Osteoblast (primary cell): ENCODE data around the gene ASTN2. TPM values are rescaled to one million over a fixed set of nuclear protein-coding genes. Genes with fewer than 3 reads are reported as not detected.
A peak's percentile ranks its signal among the peaks of the same experiment; 100 is the strongest.

ENCODE experiments used
- DNase-seq: peaks from one replicate; pipeline ENCODE4 v3.0.0; 2011; ENCODE audit warnings: low spot score, mixed read lengths; ENCODE audit not compliant: insufficient read length; ENCODE audit errors: missing footprints
- H2AFZ ChIP-seq: 2 replicates; pipeline ENCODE4 v1.6.0; 2011; ENCODE audit warnings: mild to moderate bottlenecking, low read length
- H3K27ac ChIP-seq: 2 replicates; pipeline ENCODE4 v1.5.1; 2011; ENCODE audit warnings: mild to moderate bottlenecking, low read depth, low read length, moderate library complexity
- H3K27me3 ChIP-seq: 2 replicates; pipeline ENCODE4 v1.6.0; 2012; ENCODE audit warnings: mild to moderate bottlenecking, control low read depth, inconsistent platforms, low read length, moderate library complexity; ENCODE audit not compliant: insufficient read depth
- H3K36me3 ChIP-seq: 2 replicates; pipeline ENCODE4 v1.5.1; 2011; ENCODE audit warnings: mild to moderate bottlenecking, low read length, control low read depth, moderate library complexity; ENCODE audit not compliant: insufficient read depth
- H3K4me1 ChIP-seq: 2 replicates; pipeline ENCODE4 v1.5.1; 2011; ENCODE audit warnings: mild to moderate bottlenecking, low read length, control low read depth, moderate library complexity; ENCODE audit not compliant: insufficient read depth
- H3K4me2 ChIP-seq: 2 replicates; pipeline ENCODE4 v1.6.0; 2011; ENCODE audit warnings: mild to moderate bottlenecking, low read length; ENCODE audit not compliant: insufficient read depth
- H3K4me3 ChIP-seq: fragments of 200-600 bp; sonication (generic); 3 replicates; pipeline ENCODE4 v1.5.1; 2012; ENCODE audit warnings: mild to moderate bottlenecking, low read length, inconsistent platforms; ENCODE audit not compliant: insufficient read depth
- H3K79me2 ChIP-seq: 2 replicates; pipeline ENCODE4 v1.6.0; 2012; ENCODE audit warnings: mild to moderate bottlenecking, low read length, control low read depth, inconsistent platforms; ENCODE audit not compliant: insufficient read depth
- H3K9me3 ChIP-seq: 2 replicates; pipeline ENCODE4 v1.5.1; 2011; ENCODE audit warnings: low read depth, low read length, control low read depth
- H4K20me1 ChIP-seq: 2 replicates; pipeline ENCODE4 v1.6.0; 2012; ENCODE audit warnings: mild to moderate bottlenecking, low read length, control low read depth; ENCODE audit not compliant: insufficient read depth
- total RNA-seq: library from RNA; depleted of rRNA; stranded (reverse); fragments of >200 nt; gene quantifications from 2 replicates; pipeline ENCODE4 v1.2.3, GENCODE V29; 2012
- TF ChIP-seq, protein P1 (sequence below): IDR thresholded peaks from 2 replicates; pipeline ENCODE4 v1.5.1; 2011; ENCODE audit warnings: mild to moderate bottlenecking, low read depth, low read length, moderate library complexity; ENCODE audit errors: extremely low read depth

ASTN2 gene
- total RNA-seq, 1 donor: 4.7 TPM

DNA sequence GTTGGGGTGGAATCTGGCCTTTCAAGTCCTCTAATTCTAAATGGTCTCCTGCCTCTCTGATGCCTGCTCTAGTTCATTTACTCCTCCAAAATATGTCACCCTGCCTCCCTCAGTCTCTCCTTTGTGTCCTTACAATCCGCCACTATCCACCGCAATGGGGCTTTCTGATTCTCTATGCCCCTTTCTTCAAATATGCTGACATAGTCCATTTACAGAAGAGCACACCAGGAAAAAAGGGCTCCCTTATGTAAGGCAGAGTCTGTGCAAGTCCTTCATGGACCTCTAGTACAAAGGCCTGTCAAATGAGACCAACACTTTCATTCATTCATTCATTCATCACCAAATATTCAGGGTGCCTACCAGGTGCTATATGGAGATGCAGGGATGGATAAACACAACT, 2.0 kb upstream of the ASTN2 start:
- no peak overlapping the region for H3K27ac ChIP-seq
- H3K9me3 ChIP-seq: no peaks in the 10 kb centered on the region
- no peak overlapping the region for H2AFZ ChIP-seq

DNA sequence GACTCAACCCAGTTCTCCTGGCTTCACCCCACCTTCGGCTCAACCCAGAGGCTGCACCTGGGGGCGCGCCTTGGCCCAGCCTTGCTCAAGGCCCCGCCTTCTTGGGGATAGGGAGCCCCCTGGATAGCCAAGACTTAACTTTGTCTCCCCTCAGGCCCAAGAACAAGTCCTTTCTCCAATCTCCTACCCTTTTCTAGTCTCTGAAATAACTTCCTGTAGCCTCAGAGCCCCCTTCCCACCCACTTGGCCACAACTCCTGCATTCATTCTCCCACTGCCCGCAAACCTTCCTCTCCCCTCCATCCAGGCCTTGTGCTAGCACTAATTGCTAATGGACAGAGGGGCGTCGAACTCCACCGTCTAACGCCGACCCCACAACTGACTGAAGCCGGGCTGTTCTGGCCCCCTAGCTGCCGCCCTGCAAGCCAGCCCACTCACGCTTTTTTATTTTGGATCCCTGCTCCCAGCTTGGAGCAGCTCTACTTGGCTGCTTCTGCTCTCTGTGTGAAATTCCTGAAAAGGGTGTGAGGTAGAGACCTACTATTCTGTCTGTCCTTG, 579 bp upstream of the ASTN2 start:
- Histone ChIP-seq H3K9me3 (no peaks in the 10 kb centered on the region), H3K4me2 (no peak overlapping the region), H3K79me2 (no peaks in the 10 kb centered on the region), H4K20me1 (no peaks in the 10 kb centered on the region), H3K4me1 (no peaks in the 10 kb centered on the region), H2AFZ (no peak overlapping the region), H3K36me3 (no peaks in the 10 kb centered on the region), H3K27ac (no peak overlapping the region), H3K4me3 (no peak overlapping the region), H3K27me3 (peaks cover 41% of the 10 kb centered on the region)
- TF ChIP-seq, protein P1, sequence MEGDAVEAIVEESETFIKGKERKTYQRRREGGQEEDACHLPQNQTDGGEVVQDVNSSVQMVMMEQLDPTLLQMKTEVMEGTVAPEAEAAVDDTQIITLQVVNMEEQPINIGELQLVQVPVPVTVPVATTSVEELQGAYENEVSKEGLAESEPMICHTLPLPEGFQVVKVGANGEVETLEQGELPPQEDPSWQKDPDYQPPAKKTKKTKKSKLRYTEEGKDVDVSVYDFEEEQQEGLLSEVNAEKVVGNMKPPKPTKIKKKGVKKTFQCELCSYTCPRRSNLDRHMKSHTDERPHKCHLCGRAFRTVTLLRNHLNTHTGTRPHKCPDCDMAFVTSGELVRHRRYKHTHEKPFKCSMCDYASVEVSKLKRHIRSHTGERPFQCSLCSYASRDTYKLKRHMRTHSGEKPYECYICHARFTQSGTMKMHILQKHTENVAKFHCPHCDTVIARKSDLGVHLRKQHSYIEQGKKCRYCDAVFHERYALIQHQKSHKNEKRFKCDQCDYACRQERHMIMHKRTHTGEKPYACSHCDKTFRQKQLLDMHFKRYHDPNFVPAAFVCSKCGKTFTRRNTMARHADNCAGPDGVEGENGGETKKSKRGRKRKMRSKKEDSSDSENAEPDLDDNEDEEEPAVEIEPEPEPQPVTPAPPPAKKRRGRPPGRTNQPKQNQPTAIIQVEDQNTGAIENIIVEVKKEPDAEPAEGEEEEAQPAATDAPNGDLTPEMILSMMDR: no peak
- DNase-seq: peak; percentile 84

More for the DNA sequence above, 2.0 kb upstream of the ASTN2 start:
- TF ChIP-seq, protein P1: no peak
- no peak for DNase-seq
- no peaks in the 10 kb centered on the region for H4K20me1 ChIP-seq
- H3K4me1 ChIP-seq: no peaks in the 10 kb centered on the region
- H3K4me3 ChIP-seq: no peak overlapping the region
- H3K79me2 ChIP-seq: no peaks in the 10 kb centered on the region
- H3K36me3 ChIP-seq: no peaks in the 10 kb centered on the region
- H3K4me2 ChIP-seq: no peak overlapping the region
- peaks cover 38% of the 10 kb centered on the region for H3K27me3 ChIP-seq

DNA sequence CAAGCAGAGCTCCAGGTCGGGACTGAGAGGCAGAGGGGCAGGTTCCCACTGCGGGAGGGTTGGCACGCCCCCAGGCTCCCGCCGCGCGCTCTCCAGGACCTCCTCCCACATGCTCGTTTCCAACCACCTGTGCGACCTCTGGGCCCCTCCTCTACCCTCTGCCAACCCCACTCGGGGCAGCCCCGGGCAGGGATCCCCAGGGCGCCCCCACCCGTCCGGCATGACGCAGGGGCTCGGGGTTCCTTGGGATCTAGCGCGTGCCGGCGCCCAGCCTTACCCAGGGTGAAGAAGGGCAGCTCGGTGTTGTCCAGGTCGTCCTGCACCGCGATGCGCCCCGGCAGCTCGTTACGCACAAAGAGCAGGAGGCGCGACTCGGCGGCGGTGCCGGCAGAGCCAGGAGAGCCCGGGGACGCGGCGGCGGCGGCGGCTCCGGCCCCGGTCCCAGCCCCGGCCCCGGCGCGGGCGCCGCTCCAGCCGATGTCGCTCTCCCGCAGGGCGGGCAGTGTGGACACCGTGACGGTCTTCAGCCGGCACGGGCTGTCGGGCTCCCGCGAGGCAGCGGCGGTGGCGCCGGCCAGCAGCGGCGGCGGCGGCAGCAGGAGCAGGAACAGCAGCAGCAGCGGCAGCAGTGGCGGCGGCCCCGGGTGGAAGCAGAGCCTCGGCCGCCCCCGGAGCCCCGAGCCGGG, 494 bp downstream of the ASTN2 start:
- no peak overlapping the region for H3K4me3 ChIP-seq
- TF ChIP-seq, protein P1: no peak
- DNase-seq: peak; percentile 82

DNA sequence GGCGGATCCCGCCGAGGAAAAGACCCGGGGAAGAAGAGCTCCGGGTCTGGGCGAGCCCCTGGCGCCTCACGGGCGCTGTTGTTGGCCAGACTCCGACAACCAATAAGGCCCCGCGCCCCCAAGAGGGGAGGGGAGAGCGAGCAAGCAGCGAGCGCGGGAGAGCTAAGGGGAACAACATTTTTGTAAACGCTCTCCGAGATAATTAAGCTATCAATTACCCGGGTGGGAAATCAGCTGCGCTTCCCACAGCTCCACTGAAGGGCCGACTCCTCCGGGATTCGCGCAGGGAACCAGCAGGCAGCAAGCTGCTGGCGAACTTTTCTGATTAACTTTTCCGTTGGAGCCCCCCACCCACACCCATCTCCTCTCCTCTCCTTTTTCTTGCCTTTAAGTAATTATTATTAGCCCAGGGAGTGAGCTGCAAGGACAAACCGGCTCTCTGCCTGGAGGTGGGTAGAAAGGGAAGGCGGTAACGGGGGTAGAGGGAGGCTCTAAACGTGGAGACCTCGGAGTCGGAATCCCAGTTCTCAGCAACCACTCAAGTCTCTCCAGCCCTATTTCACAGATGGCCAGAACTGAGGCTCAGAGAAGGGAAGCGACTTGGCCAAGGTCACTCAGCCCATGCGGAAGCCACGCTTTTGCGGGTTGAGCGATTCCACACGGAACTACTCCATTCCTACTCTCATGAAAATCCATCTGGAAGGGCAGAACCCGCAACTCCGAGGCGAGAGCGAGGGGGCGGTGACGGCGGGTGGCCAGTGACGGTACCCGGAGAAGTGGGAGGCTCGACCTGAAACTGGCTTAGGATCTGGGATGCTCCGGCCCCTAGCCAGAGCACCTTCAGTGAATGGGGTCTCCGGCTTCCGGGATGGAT, 1.3 kb downstream of the ASTN2 start:
- no peaks in the 10 kb centered on the region for H3K4me1 ChIP-seq
- no peaks in the 10 kb centered on the region for H3K79me2 ChIP-seq
- H3K27ac ChIP-seq: no peak overlapping the region
- no peaks in the 10 kb centered on the region for H3K9me3 ChIP-seq
- H3K27me3 ChIP-seq: peaks cover 41% of the 10 kb centered on the region
- H3K4me3 ChIP-seq: no peak overlapping the region
- H3K36me3 ChIP-seq: no peaks in the 10 kb centered on the region
- H2AFZ ChIP-seq: no peak overlapping the region
- no peaks in the 10 kb centered on the region for H4K20me1 ChIP-seq
- peak; percentile 66 for DNase-seq
- no peak overlapping the region for H3K4me2 ChIP-seq
- TF ChIP-seq, protein P1: no peak

More for the DNA sequence above, 494 bp downstream of the ASTN2 start:
- H3K79me2 ChIP-seq: no peaks in the 10 kb centered on the region
- H3K27me3 ChIP-seq: peaks cover 41% of the 10 kb centered on the region
- no peak overlapping the region for H3K4me2 ChIP-seq
- no peaks in the 10 kb centered on the region for H3K36me3 ChIP-seq
- H3K4me1 ChIP-seq: no peaks in the 10 kb centered on the region
- no peak overlapping the region for H2AFZ ChIP-seq
- H3K27ac ChIP-seq: no peak overlapping the region
- no peaks in the 10 kb centered on the region for H4K20me1 ChIP-seq
- no peaks in the 10 kb centered on the region for H3K9me3 ChIP-seq
